ENCODE measurements around the gene ARHGAP30.
A peak's percentile ranks its signal among the peaks of the same experiment; 100 is the strongest.

Gene ARHGAP30

DNA sequence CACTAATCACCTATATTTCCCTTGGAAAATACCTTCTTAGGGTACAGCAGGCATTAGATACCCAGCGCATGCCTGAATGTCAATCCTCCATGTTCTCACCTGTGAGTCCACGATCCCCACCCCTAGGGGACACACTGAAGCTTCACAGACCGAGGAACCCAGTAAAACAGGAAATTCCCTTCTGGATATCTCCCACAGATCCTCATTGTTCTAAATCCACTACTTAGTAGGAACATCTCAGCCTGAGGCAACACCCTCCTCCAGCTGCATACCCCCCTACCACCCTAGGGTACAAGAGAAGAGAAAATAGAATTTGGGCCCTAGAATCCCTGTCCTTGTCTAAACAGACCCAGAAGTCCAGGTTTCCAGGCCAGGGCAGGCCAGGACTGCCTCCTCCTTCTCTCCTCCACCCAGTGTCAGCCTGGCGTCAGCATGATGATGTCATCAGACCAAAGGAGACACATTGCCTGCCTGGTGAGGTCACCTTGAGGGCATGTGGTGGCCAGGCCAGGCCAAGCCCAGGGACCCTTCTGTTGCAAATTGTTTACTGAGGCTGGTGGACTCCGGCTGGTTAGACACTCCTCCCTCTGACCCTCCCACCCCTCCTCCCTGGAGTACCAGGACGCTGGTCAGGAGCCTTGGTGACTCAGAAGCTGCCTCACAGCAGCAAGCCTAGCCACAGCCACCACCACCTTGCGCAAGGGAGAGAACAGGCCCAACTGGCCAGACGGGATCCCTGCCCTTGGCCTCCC is 13.5 kb upstream of the ARHGAP30 start:
- Mint-ChIP-seq H3K4me1 (peaks cover 10% of the 10 kb centered on the region), H3K4me3 (no peak overlapping the region), H3K9me3 (no peaks in the 10 kb centered on the region), H3K27me3 (no peaks in the 10 kb centered on the region), H3K27ac (no peak overlapping the region)
- no peak for DNase-seq
- peak; percentile 47 for ATAC-seq

DNA sequence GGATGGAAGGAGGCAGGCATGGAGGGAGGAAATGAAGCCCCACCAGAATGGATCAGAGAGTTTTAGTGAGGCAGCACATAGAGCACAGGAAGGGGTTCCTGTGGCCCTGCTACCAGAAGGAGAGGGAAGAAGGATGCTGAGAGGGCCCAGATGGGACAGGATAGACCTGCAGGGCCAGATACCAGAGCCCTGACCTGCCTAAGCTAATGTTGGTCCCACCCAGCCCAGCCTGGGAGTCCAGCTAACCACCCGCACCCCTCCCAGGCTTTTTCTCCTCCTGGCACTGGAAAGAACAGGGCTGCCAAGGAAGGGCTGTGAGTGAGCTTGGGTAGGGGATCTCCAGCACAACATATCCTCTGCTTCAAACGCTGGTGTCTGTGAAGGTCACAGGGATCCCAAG is 12.8 kb upstream of the ARHGAP30 start:
- Mint-ChIP-seq H3K9me3 (no peaks in the 10 kb centered on the region), H3K4me3 (no peak overlapping the region), H3K4me1 (peaks cover 3% of the 10 kb centered on the region), H3K27me3 (no peaks in the 10 kb centered on the region), H3K27ac (no peak overlapping the region)
- ATAC-seq (no peak), DNase-seq (no peak)

DNA sequence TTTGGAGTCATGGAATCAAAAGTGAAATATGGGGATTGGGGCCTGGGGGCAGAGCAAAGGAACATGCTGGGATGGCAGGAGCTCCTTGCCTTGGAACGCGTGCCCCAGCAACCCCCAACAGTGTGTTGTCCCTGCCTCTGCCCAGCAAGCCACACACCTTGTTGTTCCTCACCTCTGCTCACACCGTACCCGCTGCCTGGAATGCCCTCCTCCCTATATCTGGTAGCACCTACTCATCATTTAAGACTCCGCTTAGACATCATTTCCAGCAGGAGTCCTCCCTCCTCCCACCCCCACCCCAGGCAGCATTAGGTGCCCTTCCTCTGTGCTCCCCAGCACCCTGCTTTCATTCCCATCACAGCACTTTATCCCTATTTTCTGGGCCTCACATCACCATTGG is 11.8 kb upstream of the ARHGAP30 start:
- Mint-ChIP-seq H3K9me3 (no peaks in the 10 kb centered on the region), H3K4me3 (no peak overlapping the region), H3K27me3 (no peaks in the 10 kb centered on the region), H3K4me1 (no peaks in the 10 kb centered on the region), H3K27ac (peak overlapping the region in 1 of 2 donors; percentile 13)
- no peak for DNase-seq
- ATAC-seq = no peak

DNA sequence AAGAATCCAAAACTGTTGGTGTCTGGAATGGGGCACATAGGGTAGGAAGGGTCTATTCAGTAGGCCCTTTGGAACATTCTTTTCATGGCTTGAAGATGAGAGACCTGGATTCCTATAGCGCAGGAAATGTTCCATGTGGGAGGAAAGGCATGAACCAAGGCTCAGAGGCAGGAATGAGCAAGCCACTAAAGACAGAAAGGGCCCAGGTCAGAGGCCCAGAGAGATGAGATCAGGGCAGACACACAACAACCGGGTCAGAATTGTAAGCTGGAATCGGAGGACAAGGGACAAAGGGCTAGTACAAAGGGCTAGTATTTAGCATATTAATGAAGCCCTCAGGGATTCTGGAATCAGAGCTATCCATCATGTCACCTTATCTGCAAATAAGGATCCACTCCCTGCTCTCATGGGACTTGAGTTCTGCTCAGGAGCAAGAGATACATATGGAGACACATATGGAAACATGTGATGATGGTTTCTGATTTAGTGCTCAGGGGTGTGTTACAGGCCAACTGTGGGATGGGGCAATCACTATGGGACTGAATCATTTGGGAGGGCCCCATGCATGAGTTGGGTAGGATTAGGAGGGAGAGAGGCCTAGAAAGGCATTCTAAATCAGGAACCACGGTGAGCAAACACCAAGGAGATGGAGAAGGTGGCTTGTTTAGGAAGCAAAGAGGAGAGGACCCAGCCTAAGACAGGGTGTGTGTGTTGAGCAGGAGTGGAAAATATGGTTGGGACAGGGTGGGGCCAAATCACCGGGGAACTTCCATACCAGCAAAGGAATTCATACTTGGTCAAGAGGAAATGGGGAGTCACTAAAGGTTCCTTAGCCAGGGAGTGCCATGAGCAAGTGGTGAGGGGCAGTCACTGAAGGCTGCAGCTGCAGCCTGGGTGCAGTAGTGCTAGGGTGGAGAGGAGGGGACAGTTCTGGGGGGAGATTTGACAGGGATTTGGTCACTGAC is 11.0 kb upstream of the ARHGAP30 start:
- Mint-ChIP-seq H3K27me3 (no peaks in the 10 kb centered on the region), H3K4me1 (no peaks in the 10 kb centered on the region), H3K4me3 (no peak overlapping the region), H3K27ac (peak overlapping the region in 1 of 2 donors; percentile 13), H3K9me3 (no peaks in the 10 kb centered on the region)
- DNase-seq (no peak), ATAC-seq (no peak)

DNA sequence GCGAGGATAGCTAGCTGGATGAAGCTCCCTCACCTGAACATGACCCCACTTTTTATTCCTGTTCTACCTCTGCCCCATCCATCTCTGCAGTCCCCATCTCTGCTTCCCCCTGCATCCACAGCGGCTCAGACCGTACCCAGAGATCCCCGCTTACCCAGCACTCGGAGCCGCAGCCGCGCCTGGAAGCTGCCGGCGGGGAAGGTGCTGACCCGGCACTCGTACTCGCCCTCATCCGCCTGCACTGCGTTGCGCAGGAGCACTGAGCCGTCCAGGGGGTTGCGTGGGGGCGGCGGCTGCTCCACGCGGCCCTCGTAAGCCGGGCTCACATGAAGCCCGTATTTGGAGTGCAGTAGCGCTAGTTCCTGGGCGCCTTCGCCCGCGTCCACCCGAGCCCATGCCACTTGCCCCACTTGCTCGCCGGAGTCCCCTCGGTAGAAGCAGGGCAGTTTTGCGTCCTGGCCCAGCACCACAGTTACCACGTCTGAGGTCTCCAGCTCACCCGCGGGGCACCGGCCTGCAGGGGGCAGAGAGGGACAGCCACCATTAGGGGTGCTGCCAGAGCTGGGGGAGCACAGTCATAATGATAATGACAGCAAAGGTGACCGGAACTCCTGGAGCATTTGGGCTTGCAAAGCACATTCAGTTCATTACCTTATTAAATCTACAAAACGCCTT is 9.9 kb upstream of the ARHGAP30 start:
- Mint-ChIP-seq H3K4me3 (no peak overlapping the region), H3K27ac (no peak overlapping the region), H3K9me3 (no peaks in the 10 kb centered on the region), H3K4me1 (peaks cover 5% of the 10 kb centered on the region), H3K27me3 (no peaks in the 10 kb centered on the region)
- no peak for DNase-seq
- ATAC-seq = no peak

DNA sequence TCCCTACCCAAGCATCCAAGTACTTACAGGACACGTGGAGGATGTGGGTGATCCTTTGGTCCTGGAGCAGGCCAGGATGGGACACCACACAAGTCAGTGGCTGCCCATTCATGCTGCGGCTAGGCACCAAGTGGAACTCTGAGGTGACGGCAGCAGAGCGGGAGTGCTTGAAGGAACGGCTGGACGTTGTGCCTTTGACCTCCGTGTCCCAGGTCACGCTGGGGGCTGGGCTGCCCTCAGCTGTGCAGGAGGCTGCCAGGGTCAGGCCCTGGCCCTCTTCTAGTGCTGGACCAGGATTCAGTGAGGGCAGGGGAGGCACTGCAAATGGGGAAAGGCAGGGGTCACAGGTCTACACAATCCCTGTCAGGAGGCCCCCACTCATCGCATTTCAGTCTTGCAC is 7.7 kb upstream of the ARHGAP30 start:
- Mint-ChIP-seq H3K27ac (no peak overlapping the region), H3K9me3 (no peaks in the 10 kb centered on the region), H3K4me3 (no peak overlapping the region), H3K4me1 (peaks cover 26% of the 10 kb centered on the region), H3K27me3 (no peaks in the 10 kb centered on the region)
- DNase-seq = no peak
- no peak for ATAC-seq

DNA sequence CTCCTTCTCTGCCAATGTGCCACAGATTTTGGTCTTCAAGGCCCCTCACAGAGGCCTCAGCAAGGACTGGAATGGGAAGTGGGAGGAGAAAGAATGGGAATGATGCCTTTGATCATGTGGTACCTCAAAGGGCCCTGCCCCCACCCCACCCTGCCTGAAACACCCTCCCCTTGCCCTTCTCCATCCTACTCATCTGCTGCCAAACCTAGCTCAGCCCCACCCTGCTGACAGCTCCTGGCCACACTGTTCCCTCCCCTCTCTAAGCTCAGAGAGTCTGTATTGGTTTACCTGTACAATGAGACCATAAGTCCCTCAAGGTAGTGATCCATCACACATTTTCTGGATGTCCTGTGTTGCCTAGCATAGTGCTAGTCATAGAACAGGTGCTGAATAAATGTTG is 6.7 kb upstream of the ARHGAP30 start:
- Mint-ChIP-seq H3K4me3 (no peak overlapping the region), H3K27ac (peak overlapping the region in 1 of 2 donors; percentile 80), H3K4me1 (peaks cover 36% of the 10 kb centered on the region), H3K27me3 (no peaks in the 10 kb centered on the region), H3K9me3 (no peaks in the 10 kb centered on the region)
- ATAC-seq (no peak), DNase-seq (no peak)

DNA sequence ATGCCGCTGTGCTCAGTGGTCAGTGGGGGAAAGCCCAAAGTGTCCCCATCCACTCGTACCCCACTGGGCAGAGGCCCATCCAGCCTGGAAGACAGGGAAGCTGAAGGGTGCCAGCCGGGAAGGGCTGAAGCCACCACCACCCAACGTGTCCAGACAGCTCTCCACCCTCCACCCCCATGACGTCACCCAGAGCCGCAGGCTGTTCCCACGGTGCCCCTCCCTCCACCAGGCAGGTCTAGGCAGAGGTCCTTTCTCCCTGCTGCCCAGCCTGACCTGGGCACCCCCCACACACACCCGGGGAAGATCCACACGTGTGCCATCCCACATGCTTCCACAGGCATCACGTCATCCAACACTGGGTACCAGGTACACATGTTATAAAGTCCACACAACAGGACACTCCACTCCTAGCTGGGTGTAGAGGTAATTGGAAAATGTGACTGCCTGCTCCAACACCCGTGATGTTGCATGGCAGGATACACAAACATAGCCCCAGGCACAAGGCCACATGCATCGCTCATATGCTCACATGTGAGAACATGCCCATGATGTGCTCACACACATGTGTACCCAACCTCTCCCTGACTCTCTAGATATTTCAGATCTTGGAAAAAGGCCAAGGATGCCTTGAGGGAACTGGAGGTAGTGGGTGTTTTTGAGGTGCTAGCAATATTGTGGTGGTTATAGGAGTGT is 5.1 kb upstream of the ARHGAP30 start:
- ATAC-seq (no peak), DNase-seq (no peak)
- Mint-ChIP-seq H3K27me3 (no peaks in the 10 kb centered on the region), H3K4me1 (peaks cover 52% of the 10 kb centered on the region), H3K4me3 (no peak overlapping the region), H3K27ac (no peak overlapping the region), H3K9me3 (no peaks in the 10 kb centered on the region)

DNA sequence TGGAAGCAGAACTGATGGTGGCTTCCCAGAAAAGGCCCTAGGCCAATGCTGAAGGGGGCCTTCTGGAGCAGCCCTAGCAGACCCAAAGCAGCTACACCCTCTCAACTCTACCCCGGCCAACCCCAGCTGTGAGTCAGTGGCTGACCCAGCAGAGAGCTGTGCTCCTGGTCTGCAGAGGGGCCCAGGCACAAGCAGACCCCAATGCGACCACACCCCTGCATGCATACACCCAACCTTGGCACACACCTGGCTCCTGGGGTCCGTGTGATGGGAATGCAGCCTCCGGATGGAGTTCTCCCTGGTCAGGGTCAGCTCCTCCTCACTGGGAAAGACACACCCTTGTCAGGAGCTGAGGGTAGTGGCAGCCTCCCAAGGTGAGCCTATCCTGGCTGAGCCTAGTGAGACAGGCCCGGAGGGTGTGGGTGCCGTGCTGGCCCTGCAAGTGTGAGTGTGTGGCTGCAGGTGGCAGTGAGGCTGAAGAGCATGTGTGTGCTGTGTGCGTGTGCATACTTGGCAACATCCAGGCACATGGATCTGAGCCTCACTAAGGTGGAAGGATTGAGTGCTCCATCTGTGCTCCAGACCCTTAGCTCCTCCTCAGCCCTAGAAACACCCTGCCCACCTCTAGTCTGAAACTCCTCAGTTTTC is 3.9 kb upstream of the ARHGAP30 start:
- Mint-ChIP-seq H3K27me3 (no peaks in the 10 kb centered on the region), H3K4me3 (no peak overlapping the region), H3K9me3 (no peaks in the 10 kb centered on the region), H3K27ac (peak overlapping the region in 1 of 2 donors; percentile 83), H3K4me1 (peaks cover 53% of the 10 kb centered on the region)
- no peak for DNase-seq
- no peak for ATAC-seq

DNA sequence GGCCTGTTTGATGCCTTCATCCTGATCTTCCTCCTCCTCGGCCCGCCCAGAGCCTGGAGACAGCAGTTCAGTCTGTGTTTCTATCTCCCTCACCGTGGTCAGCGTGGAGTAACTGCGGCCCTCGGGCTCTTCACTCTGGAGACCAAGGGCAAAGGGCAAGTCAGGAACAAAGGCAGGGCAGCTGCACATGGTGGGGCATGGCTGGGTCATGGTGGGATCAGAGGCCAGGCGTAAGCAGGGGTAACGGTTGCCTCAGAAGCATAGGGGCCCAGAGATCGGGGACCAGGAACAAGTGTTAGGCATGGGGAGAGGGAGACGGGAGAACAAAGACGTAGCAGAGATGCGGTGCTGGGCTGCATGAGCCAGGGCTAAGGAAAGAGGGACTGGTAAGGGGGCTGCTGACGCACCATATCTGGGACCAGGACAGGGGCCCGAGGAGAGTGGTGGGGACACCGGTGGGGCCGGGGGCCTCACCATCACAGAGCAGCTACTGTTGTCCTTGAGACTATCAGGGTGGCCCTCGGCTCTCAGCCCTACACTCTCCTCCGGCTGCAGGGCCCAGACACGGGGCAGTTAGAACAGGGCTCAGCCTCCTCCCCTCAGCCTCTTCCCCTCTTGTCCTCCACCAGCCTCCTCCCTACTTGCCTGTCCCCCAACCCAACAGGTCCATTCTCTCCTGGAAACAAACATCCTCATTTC is 3.2 kb upstream of the ARHGAP30 start:
- H3K27ac Mint-ChIP-seq = peak overlapping the region in 1 of 2 donors; percentile 83
- DNase-seq (no peak), ATAC-seq (no peak)
- peaks cover 55% of the 10 kb centered on the region for H3K4me1 Mint-ChIP-seq
- H3K27me3 Mint-ChIP-seq = no peaks in the 10 kb centered on the region
- no peak overlapping the region for H3K4me3 Mint-ChIP-seq
- H3K9me3 Mint-ChIP-seq = no peaks in the 10 kb centered on the region

DNA sequence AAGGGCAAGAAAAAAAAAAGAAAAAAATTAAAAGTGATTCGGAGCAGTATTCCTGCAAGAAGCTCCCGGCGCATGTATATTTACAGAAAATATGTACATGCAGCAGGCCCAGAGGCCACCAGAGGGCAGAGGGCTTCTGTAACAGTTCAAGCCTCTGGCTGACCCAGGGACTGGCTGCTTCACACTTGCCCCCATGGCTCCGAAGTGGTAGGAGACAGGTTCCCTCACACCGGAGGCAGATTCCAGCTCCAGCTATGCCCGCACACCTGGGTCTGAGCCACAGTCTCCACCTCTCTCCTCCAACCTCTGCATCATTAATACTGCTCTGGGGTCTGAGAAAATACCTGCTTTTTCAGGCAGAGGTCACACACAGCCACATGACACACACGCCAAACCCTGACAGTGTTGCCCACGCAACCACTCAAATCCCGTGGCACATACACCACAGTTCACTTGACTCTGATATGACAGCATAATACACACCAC is 2.2 kb upstream of the ARHGAP30 start:
- peaks cover 65% of the 10 kb centered on the region for H3K4me1 Mint-ChIP-seq
- no peak for ATAC-seq
- H3K27me3 Mint-ChIP-seq = no peaks in the 10 kb centered on the region
- H3K9me3 Mint-ChIP-seq = no peaks in the 10 kb centered on the region
- peak; percentile 41 to 49 for DNase-seq
- H3K27ac Mint-ChIP-seq = no peak overlapping the region
- no peak overlapping the region for H3K4me3 Mint-ChIP-seq

DNA sequence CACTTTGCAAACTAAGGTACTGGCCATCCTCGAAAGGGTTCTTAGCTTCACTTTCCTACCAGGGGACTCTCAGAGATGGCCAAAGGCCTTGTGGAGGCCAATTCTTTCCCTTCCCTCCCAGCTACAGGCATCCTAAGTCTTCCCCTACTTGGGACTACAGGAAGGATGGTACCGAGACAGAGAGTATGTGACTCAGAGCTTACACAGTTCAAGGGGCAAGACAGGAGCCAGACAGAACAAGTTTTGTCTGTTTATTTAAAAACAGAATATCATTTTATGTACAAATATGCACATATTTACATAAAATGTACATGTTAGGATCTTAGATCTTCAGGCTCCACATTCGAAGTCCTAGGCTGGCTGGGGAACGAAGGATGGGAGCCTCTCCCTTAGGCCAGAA is 1.1 kb upstream of the ARHGAP30 start:
- DNase-seq (no peak), ATAC-seq (no peak)
- Mint-ChIP-seq H3K4me3 (no peak overlapping the region), H3K4me1 (peaks cover 77% of the 10 kb centered on the region), H3K9me3 (no peaks in the 10 kb centered on the region), H3K27ac (peak overlapping the region in 1 of 2 donors; percentile 99), H3K27me3 (no peaks in the 10 kb centered on the region)

DNA sequence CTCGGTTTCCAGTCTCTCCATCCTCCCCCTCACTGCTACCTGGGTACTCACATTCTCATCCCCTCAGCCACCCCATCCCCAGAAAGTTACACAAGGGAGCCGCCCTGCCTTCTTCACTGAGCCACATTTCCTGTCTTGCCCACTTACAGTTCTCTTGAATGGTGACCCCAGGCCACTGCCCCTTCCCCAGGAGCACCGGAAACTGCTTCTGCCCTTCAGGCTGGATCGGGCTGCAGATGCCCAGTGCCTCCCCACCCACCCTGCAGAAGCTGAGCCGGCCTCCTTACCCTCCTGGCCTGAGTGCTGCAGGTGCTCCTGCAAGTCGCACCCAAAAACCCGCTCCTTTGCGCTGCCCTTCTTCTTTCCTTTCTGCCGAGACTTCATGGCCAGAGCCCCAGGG is 450 bp downstream of the ARHGAP30 start:
- H3K4me1 Mint-ChIP-seq = peaks cover 83% of the 10 kb centered on the region
- DNase-seq (no peak), ATAC-seq (no peak)
- no peaks in the 10 kb centered on the region for H3K27me3 Mint-ChIP-seq
- H3K4me3 Mint-ChIP-seq = peak overlapping the region; percentile 83 to 94
- H3K9me3 Mint-ChIP-seq = no peaks in the 10 kb centered on the region
- H3K27ac Mint-ChIP-seq = peak overlapping the region; percentile 97 to 99
